ENCODE data around the gene ANTXR2.
"Not testable (repeated sequence)": the region's sequence is repeated elsewhere in the genome, so short reads cannot be mapped to it uniquely, and the experiment has no call there.

ANTXR2 gene

GRCh38 chr4:80024335-80024734 lies 48.7 kb downstream of the ANTXR2 start:
- no peak for DNase-seq

GRCh38 chr4:80022282-80022681 lies 50.7 kb downstream of the ANTXR2 start:
- no peak for DNase-seq

GRCh38 chr4:80017125-80017854 lies 55.7 kb downstream of the ANTXR2 start:
- DNase-seq = no peak

- DNase-seq = no peak
Observed at GRCh38 chr4:80016506-80016905, 56.5 kb downstream of the ANTXR2 start.

- DNase-seq = no peak
Observed at GRCh38 chr4:80015407-80016189, 57.4 kb downstream of the ANTXR2 start.

GRCh38 chr4:80014531-80014930 lies 58.5 kb downstream of the ANTXR2 start:
- no peak for DNase-seq

GRCh38 chr4:80012291-80012690 lies 60.7 kb downstream of the ANTXR2 start:
- DNase-seq = no peak

GRCh38 chr4:80011636-80012236 lies 61.3 kb downstream of the ANTXR2 start:
- DNase-seq = no peak

- no peak for DNase-seq
Observed at GRCh38 chr4:80010316-80010715, 62.7 kb downstream of the ANTXR2 start.

- no peak for DNase-seq
Observed at GRCh38 chr4:80009806-80010205, 63.2 kb downstream of the ANTXR2 start.

- no peak for DNase-seq
Observed at GRCh38 chr4:80008971-80009370, 64.1 kb downstream of the ANTXR2 start.

GRCh38 chr4:80008351-80008750 lies 64.7 kb downstream of the ANTXR2 start:
- DNase-seq = no peak

GRCh38 chr4:80007745-80008149 lies 65.3 kb downstream of the ANTXR2 start:
- no peak for DNase-seq

- no peak for DNase-seq
Observed at GRCh38 chr4:80006935-80007744, 65.9 kb downstream of the ANTXR2 start.

GRCh38 chr4:80005863-80006262 lies 67.2 kb downstream of the ANTXR2 start:
- DNase-seq = no peak

- no peak for DNase-seq
Observed at GRCh38 chr4:80004319-80004718, 68.7 kb downstream of the ANTXR2 start.

GRCh38 chr4:80002559-80002958 lies 70.5 kb downstream of the ANTXR2 start:
- DNase-seq = not testable (repeated sequence)

GRCh38 chr4:79999048-79999447 lies 74.0 kb downstream of the ANTXR2 start:
- DNase-seq = not testable (repeated sequence)

- no peak for DNase-seq
Observed at GRCh38 chr4:79998201-79998600, 74.8 kb downstream of the ANTXR2 start.

- DNase-seq = no peak
Observed at GRCh38 chr4:79996851-79997250, 76.2 kb downstream of the ANTXR2 start.

- no peak for DNase-seq
Observed at GRCh38 chr4:79993476-79993875, 79.6 kb downstream of the ANTXR2 start.

- DNase-seq = no peak
Observed at GRCh38 chr4:79991601-79992000, 81.4 kb downstream of the ANTXR2 start.

GRCh38 chr4:79991100-79991499 lies 81.9 kb downstream of the ANTXR2 start:
- not testable (repeated sequence) for DNase-seq
